GM21390 (cell line): ENCODE data around the gene MED27.

Experiments
- ATAC-seq: cut with Tn5 transposase; IDR thresholded peaks from one replicate; pipeline ENCODE4 v1.9.1; 2021; ENCODE audit not compliant: unreplicated experiment

The MED27 gene

GRCh38 chr9:131817073-131817472 lies 262.6 kb downstream of the MED27 start:
- ATAC-seq: no peak

- no peak for ATAC-seq
Observed at GRCh38 chr9:131815970-131816873, 263.4 kb downstream of the MED27 start.

- no peak for ATAC-seq
Observed at GRCh38 chr9:131814707-131815106, 265.0 kb downstream of the MED27 start.

- ATAC-seq: no peak
Observed at GRCh38 chr9:131813116-131813515, 266.6 kb downstream of the MED27 start.

- no peak for ATAC-seq
Observed at GRCh38 chr9:131812116-131812790, 267.4 kb downstream of the MED27 start.

- no peak for ATAC-seq
Observed at GRCh38 chr9:131811405-131811804, 268.3 kb downstream of the MED27 start.

- no peak for ATAC-seq
Observed at GRCh38 chr9:131810351-131811170, 269.1 kb downstream of the MED27 start.
